Esophagus squamous epithelium (tissue), 5 donors: ENCODE results near the gene IQSEC1. TPM values are rescaled to one million over a fixed set of nuclear protein-coding genes. Genes with fewer than 3 reads are reported as not detected.
A peak's percentile ranks its signal among the peaks of the same experiment; 100 is the strongest.

Experiments
- DNase-seq: peaks from one replicate; lab custom pipeline; 2025; lab: John Stamatoyannopoulos, UW
- H3K27ac ChIP-seq, 4 donors: fragments of 200-600 bp; sonication (generic); one replicate each; pipeline ENCODE4 v1.5.1; 2016 to 2019; ENCODE audit warnings: mild to moderate bottlenecking in 1 of 4
- H3K27me3 ChIP-seq, 4 donors: fragments of 200-600 bp; sonication (generic); 1 replicate in 3 of 4; 2 replicates in 1 of 4; pipeline versions ENCODE4 v1.5.1 to v1.6.0; 2017 to 2021; ENCODE audit warnings: antibody characterized with exemption in 1 of 4
- H3K36me3 ChIP-seq, 3 donors: fragments of 200-600 bp; sonication (generic); one replicate each; pipeline ENCODE4 v1.5.1; 2016 to 2019
- H3K4me1 ChIP-seq, 3 donors: fragments of 200-600 bp; sonication (generic); one replicate each; pipeline ENCODE4 v1.5.1; 2017 to 2019
- H3K4me3 ChIP-seq, 4 donors: fragments of 200-600 bp; sonication (generic); 1 replicate in 3 of 4; 2 replicates in 1 of 4; pipeline ENCODE4 v1.5.1; 2016 to 2019; ENCODE audit warnings: mild to moderate bottlenecking in 2 of 4, moderate library complexity in 1 of 4
- H3K9me3 ChIP-seq, 3 donors: fragments of 200-600 bp; sonication (generic); one replicate each; pipeline ENCODE4 v1.5.1; 2016 to 2019
- POLR2A ChIP-seq, 4 donors: fragments of 450-650 bp; IDR thresholded peaks; one replicate each; pipeline ENCODE4 v1.6.1; 2017; ENCODE audit warnings: antibody characterized with exemption in 4 of 4, mild to moderate bottlenecking in 4 of 4, moderate library complexity in 3 of 4
- WGBS, 2 donors: methylation state at CpG; one replicate each; pipeline ENCODE4 v1.1.5; 2018; 5-methylcytosine and 5-hydroxymethylcytosine counted together
- intact Hi-C: fragments of 100-400 bp; cut with DNase I; formaldehyde crosslinking; loops from one replicate; pipeline ENCODE4 v1.15.0; 2022
- total RNA-seq, 4 donors: library from RNA; depleted of rRNA; stranded (reverse); fragments of >200 nt; gene quantifications; one replicate each; pipeline ENCODE4 v1.1.0, GENCODE V29; 2016
- TF ChIP-seq, protein P1 (sequence below), 6 experiments: fragments of 450-650 bp in 4 of 6; fragments of 200-600 bp in 2 of 6; sonication (generic) in 2 of 6; IDR thresholded peaks; one replicate each; pipeline ENCODE4 v1.5.1; 2016 to 2019; ENCODE audit warnings: antibody characterized with exemption in 6 of 6, mild to moderate bottlenecking in 4 of 6, moderate library complexity in 4 of 6
- donor health status: DM: yes; HTN: yes; CAD: no.

IQSEC1 gene
- total RNA-seq, 4 donors from 2014 or later: 7.3 to 27.1 (median 10.7) TPM

DNA sequence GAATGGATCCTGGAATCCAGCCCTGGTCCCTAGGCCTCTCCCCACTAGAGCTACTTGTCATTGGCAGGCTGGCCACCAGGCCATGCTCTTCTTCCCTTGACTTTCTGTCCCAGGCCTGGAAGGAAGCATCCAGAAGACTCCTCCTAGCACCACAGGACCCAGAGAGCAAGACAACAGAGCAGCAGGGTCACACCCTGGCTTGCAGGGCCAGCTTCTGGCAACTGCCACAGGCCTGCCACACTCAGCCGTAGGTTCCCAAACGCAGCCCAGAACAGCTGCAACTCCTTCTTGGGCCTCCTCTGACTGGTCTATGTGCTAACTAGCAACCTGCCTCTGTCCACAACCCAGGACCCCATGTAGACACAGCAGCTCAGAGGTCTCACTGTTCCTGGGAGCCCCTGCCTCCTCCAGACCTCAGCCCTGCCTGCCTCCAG is 195.1 kb downstream of the IQSEC1 start:
- intact Hi-C loops: loop anchor here (10.0 kb wide), 1 partner anchor 107 kb away; no protein-coding TSS in a partner anchor

DNA sequence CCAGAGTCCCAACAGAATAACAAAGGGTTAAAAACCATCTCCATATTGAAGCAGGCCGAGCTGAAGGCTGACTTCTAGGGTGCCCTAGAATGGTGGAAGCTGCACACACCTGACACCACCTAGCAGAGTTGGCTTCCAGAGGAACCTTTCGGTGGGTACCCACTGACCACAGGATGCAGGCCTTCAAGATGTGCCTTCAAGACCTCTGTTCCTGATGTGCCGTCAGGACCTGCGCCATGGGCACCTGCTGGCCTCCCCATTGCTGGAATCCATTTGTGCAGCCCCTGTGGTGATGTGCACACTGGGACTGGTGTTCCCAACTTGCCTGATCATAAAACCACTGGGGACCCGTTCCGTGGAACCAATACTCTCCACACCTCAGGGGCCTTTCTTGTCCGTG is 196.2 kb downstream of the IQSEC1 start:
- DNase-seq: no peak
- TF ChIP-seq POLR2A (IDR thresholded peaks at IDR 0.05): no peak
- TF ChIP-seq, protein P1, sequence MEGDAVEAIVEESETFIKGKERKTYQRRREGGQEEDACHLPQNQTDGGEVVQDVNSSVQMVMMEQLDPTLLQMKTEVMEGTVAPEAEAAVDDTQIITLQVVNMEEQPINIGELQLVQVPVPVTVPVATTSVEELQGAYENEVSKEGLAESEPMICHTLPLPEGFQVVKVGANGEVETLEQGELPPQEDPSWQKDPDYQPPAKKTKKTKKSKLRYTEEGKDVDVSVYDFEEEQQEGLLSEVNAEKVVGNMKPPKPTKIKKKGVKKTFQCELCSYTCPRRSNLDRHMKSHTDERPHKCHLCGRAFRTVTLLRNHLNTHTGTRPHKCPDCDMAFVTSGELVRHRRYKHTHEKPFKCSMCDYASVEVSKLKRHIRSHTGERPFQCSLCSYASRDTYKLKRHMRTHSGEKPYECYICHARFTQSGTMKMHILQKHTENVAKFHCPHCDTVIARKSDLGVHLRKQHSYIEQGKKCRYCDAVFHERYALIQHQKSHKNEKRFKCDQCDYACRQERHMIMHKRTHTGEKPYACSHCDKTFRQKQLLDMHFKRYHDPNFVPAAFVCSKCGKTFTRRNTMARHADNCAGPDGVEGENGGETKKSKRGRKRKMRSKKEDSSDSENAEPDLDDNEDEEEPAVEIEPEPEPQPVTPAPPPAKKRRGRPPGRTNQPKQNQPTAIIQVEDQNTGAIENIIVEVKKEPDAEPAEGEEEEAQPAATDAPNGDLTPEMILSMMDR (IDR thresholded peaks at IDR 0.05): no peak
- no peaks in the 10 kb centered on the region for H3K36me3 ChIP-seq
- intact Hi-C loops: loop anchor here (10.0 kb wide), 1 partner anchor 108 kb away; no protein-coding TSS in a partner anchor
- 95 to 100% methylated on average over 3 to 5 of the region's 7 CpGs for WGBS, 2 donors
- H3K9me3 ChIP-seq: no peaks in the 10 kb centered on the region
- no peak overlapping the region for H3K4me3 ChIP-seq
- H3K27ac ChIP-seq: no peak overlapping the region
- H3K4me1 ChIP-seq: peaks cover 4 to 12% (median 6%) of the 10 kb centered on the region in 3 donors
- peaks cover 0 to 19% (median 0%) of the 10 kb centered on the region in 4 donors for H3K27me3 ChIP-seq

More for the DNA sequence above, 195.1 kb downstream of the IQSEC1 start:
- no peak overlapping the region for H3K4me3 ChIP-seq
- H3K9me3 ChIP-seq: no peaks in the 10 kb centered on the region
- H3K4me1 ChIP-seq: peaks cover 4 to 12% (median 6%) of the 10 kb centered on the region in 3 donors
- H3K27me3 ChIP-seq: peaks cover 0 to 19% (median 0%) of the 10 kb centered on the region in 4 donors
- no CpG with 5 or more reads among the region's 2 CpGs for WGBS, 2 donors
- no peaks in the 10 kb centered on the region for H3K36me3 ChIP-seq
- TF ChIP-seq, protein P1 (IDR thresholded peaks at IDR 0.05): no peak
- TF ChIP-seq POLR2A (IDR thresholded peaks at IDR 0.05): no peak
- no peak overlapping the region for H3K27ac ChIP-seq
- no peak for DNase-seq

DNA sequence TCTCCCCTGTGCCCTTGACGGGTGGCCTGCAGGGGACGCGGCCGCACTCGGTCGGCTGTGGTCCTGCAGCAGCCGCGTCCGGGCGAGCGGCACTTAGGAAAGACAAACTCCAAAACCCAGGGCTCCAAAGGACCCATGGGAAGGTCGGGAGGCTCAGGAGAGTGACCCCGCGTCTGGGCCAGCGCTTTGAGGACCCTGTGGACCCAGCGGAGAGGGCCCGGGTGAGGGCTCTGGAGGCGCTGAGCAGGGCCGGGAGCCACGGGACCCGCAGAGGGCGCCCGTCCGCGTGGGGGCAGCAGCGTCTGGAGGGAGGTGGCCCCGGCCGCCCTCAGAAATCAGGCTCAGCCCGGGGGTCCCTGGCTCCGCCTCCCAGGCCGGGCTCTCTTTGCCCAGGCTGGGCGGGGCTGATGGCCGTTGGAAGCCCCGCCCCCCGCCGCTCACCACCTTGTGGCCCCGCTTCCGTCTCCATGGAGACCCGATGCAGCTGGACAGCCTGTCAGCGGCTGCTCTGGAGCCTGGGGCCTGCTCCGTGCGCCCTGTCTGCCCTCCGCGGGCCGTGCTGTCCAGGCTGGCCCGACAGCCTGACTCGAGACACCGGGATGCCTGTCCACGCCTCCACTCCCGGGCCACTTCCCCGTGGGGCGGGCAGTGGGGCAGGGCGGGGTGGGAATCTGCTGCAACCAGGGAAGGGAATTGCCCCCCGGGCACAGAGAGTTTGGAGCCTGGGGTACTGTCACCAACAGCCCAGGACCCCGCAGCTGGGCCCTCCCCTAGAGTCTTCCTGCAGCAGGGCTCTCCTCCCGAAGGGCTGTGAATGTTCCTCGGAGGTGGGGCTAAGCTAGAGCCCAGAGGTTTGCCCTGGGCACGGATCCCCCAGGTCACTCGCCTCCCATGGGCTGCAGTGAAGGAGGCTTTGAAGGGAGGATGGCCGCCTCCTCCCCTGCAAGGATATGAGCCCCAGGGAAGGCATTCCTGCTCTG is 197.1 kb downstream of the IQSEC1 start:
- 79% methylated on average over 8 of the region's 60 CpGs; no CpG with 5 or more reads in 1 of the 2 donors for WGBS, 2 donors
- DNase-seq: no peak
- no peak overlapping the region for H3K27ac ChIP-seq
- H3K36me3 ChIP-seq: no peaks in the 10 kb centered on the region
- peak overlapping the region in 3 of 4 donors; percentile 19 to 57 (median 34) for H3K4me3 ChIP-seq
- peaks cover 4 to 12% (median 6%) of the 10 kb centered on the region in 3 donors for H3K4me1 ChIP-seq
- intact Hi-C loops: loop anchor here (10.0 kb wide), 1 partner anchor 109 kb away; no protein-coding TSS in a partner anchor
- TF ChIP-seq POLR2A (IDR thresholded peaks at IDR 0.05): no peak
- TF ChIP-seq, protein P1 (IDR thresholded peaks at IDR 0.05): peak in 2 of 6 experiments; percentile 6 to 22
- peaks cover 0 to 19% (median 0%) of the 10 kb centered on the region in 4 donors for H3K27me3 ChIP-seq
- no peaks in the 10 kb centered on the region for H3K9me3 ChIP-seq

DNA sequence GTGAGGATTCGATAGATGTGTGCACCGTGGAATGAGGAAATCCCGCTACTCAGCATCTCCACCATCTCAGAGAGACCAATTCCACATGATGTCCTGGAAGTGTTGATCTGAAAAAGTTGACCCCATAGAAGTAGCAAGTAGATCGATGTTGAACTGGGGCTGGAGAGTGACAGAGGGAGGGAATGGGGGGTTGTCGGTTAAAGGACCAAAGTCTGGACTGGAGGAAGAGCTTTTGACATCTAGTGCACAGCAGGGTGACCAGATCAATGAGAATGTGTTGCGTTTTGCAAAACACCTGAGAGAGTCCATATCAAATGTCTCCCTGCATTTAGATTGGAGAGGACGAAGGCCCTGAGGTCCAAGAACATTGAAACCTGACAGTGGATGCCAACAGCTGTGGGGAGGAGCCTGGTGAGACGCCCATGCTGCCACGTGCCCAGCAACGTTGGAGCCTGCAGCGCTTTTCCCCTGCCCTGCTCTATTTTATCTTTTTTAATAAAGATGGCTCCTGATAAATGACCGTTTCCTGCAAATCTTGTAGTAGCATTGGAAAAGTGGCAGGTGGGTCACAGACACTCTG is 201.7 kb downstream of the IQSEC1 start:
- no peak for DNase-seq
- no peak overlapping the region for H3K27ac ChIP-seq
- peaks cover 0 to 34% (median 0%) of the 10 kb centered on the region in 4 donors for H3K27me3 ChIP-seq
- 70 to 73% methylated on average over 9 to 10 of the region's 12 CpGs for WGBS, 2 donors
- no peak for TF ChIP-seq POLR2A (IDR thresholded peaks at IDR 0.05)
- TF ChIP-seq, protein P1 (IDR thresholded peaks at IDR 0.05): no peak
- no peaks in the 10 kb centered on the region for H3K9me3 ChIP-seq
- H3K4me3 ChIP-seq: no peak overlapping the region
- intact Hi-C loops: loop anchor here (10.0 kb wide), 1 partner anchor 113 kb away; no protein-coding TSS in a partner anchor
- no peaks in the 10 kb centered on the region for H3K36me3 ChIP-seq
- H3K4me1 ChIP-seq: peaks cover 6 to 24% (median 11%) of the 10 kb centered on the region in 3 donors
